Left renal pelvis (tissue), 4 donors: ENCODE data around the gene RASSF8. TPM values are rescaled to one million over a fixed set of nuclear protein-coding genes. Genes with fewer than 3 reads are reported as not detected.

Experiments
- DNase-seq, 4 donors: peaks; one replicate each; pipeline ENCODE4 v3.0.0-alpha.2; 2013; ENCODE audit warnings: low read depth in 4 of 4, low spot score in 3 of 4
- polyA plus RNA-seq, 4 donors: library from polyadenylated mRNA; unstranded; fragments of 120-200 nt; gene quantifications; one replicate each; pipeline ENCODE4 v1.2.1, GENCODE V29; 2013; ENCODE audit not compliant: insufficient read length in 4 of 4

The RASSF8 gene
- polyA plus RNA-seq, 4 donors: 61.6 to 76.0 (median 69.8) TPM

GRCh38 chr12:25960143-25960542, 1.7 kb downstream of the RASSF8 start:
- no peak for DNase-seq

GRCh38 chr12:25960961-25961360, 2.5 kb downstream of the RASSF8 start:
- DNase-seq: no peak

GRCh38 chr12:25962932-25963525, 4.5 kb downstream of the RASSF8 start:
- DNase-seq: no peak

GRCh38 chr12:25965682-25966081, 7.2 kb downstream of the RASSF8 start:
- no peak for DNase-seq

GRCh38 chr12:25970082-25970481, 11.6 kb downstream of the RASSF8 start:
- DNase-seq: no peak

GRCh38 chr12:25970916-25971653, 12.6 kb downstream of the RASSF8 start:
- DNase-seq: no peak

GRCh38 chr12:25971654-25972041, 13.2 kb downstream of the RASSF8 start:
- DNase-seq: no peak

GRCh38 chr12:25972783-25973182, 14.3 kb downstream of the RASSF8 start:
- no peak for DNase-seq

GRCh38 chr12:25975179-25975578, 16.7 kb downstream of the RASSF8 start:
- DNase-seq: no peak

- DNase-seq: no peak
Observed at GRCh38 chr12:25975682-25976081, 17.2 kb downstream of the RASSF8 start.

- no peak for DNase-seq
Observed at GRCh38 chr12:25976289-25976688, 17.8 kb downstream of the RASSF8 start.

GRCh38 chr12:25977047-25977446, 18.6 kb downstream of the RASSF8 start:
- no peak for DNase-seq

GRCh38 chr12:25979059-25979458, 20.6 kb downstream of the RASSF8 start:
- DNase-seq: no peak

- no peak for DNase-seq
Observed at GRCh38 chr12:25979563-25979962, 21.1 kb downstream of the RASSF8 start.

GRCh38 chr12:25980035-25980434, 21.6 kb downstream of the RASSF8 start:
- no peak for DNase-seq

GRCh38 chr12:25981597-25981996, 23.1 kb downstream of the RASSF8 start:
- no peak for DNase-seq

- no peak for DNase-seq
Observed at GRCh38 chr12:25982416-25982815, 23.9 kb downstream of the RASSF8 start.

- no peak for DNase-seq
Observed at GRCh38 chr12:25983625-25984024, 25.1 kb downstream of the RASSF8 start.

GRCh38 chr12:25984759-25985158, 26.3 kb downstream of the RASSF8 start:
- no peak for DNase-seq

- no peak for DNase-seq
Observed at GRCh38 chr12:25985316-25986175, 27.1 kb downstream of the RASSF8 start.

GRCh38 chr12:25986180-25986579, 27.7 kb downstream of the RASSF8 start:
- no peak for DNase-seq

- DNase-seq: no peak
Observed at GRCh38 chr12:25988505-25988904, 30.0 kb downstream of the RASSF8 start.
